Measurements from ENCODE around the gene PFKFB4.

PFKFB4 gene

GRCh38 chr3:48581621-48582481 is 25.2 kb upstream of the PFKFB4 start:
- no peak for DNase-seq

GRCh38 chr3:48576647-48577046 is 20.0 kb upstream of the PFKFB4 start:
- DNase-seq = no peak

- no peak for DNase-seq
Measured at GRCh38 chr3:48575366-48575765, 18.8 kb upstream of the PFKFB4 start.

- DNase-seq = no peak
Measured at GRCh38 chr3:48573973-48574585, 17.5 kb upstream of the PFKFB4 start.

GRCh38 chr3:48572517-48572916 is 15.9 kb upstream of the PFKFB4 start:
- no peak for DNase-seq

GRCh38 chr3:48571938-48572337 is 15.3 kb upstream of the PFKFB4 start:
- DNase-seq = no peak

GRCh38 chr3:48569808-48570450 is 13.3 kb upstream of the PFKFB4 start:
- no peak for DNase-seq

- no peak for DNase-seq
Measured at GRCh38 chr3:48569400-48569799, 12.8 kb upstream of the PFKFB4 start.

GRCh38 chr3:48568476-48568875 is 11.9 kb upstream of the PFKFB4 start:
- no peak for DNase-seq

- no peak for DNase-seq
Measured at GRCh38 chr3:48567500-48567899, 10.9 kb upstream of the PFKFB4 start.

- no peak for DNase-seq
Measured at GRCh38 chr3:48567090-48567489, 10.5 kb upstream of the PFKFB4 start.

- no peak for DNase-seq
Measured at GRCh38 chr3:48566401-48566760, 9.8 kb upstream of the PFKFB4 start.

- DNase-seq = no peak
Measured at GRCh38 chr3:48565591-48566400, 9.2 kb upstream of the PFKFB4 start.

GRCh38 chr3:48565186-48565585 is 8.6 kb upstream of the PFKFB4 start:
- DNase-seq = no peak

- DNase-seq = no peak
Measured at GRCh38 chr3:48564667-48565066, 8.1 kb upstream of the PFKFB4 start.

- DNase-seq = no peak
Measured at GRCh38 chr3:48564022-48564421, 7.4 kb upstream of the PFKFB4 start.

GRCh38 chr3:48563382-48563918 is 6.8 kb upstream of the PFKFB4 start, which contains the start of gene UCN2:
Gene UCN2, minus strand, starts transcription at chr3:48563781. Its CDS starts 657 bp downstream, at chr3:48563124.
- no peak for DNase-seq

- no peak for DNase-seq
Measured at GRCh38 chr3:48562367-48563095, 5.9 kb upstream of the PFKFB4 start.

- no peak for DNase-seq
Measured at GRCh38 chr3:48561045-48561736, 4.6 kb upstream of the PFKFB4 start.

- no peak for DNase-seq
Measured at GRCh38 chr3:48560648-48561018, 4.0 kb upstream of the PFKFB4 start.

- DNase-seq = no peak
Measured at GRCh38 chr3:48558493-48559134, 2.0 kb upstream of the PFKFB4 start.
